Ovary (tissue), 9 donors: ENCODE measurements around the gene CGB5. TPM values are rescaled to one million over a fixed set of nuclear protein-coding genes. Genes with fewer than 3 reads are reported as not detected.
"Not testable (repeated sequence)": the region's sequence is repeated elsewhere in the genome, so short reads cannot be mapped to it uniquely, and the experiment has no call there.

Experiments used
- DNase-seq, 5 donors: peaks; one replicate each; pipeline ENCODE4 v3.0.0-alpha.2; 2019 to 2020
- H3K27ac ChIP-seq, 2 donors: fragments of 200-600 bp; one replicate each; pipeline versions ENCODE4 v1.5.1 to v1.8.0; 2019 to 2022
- H3K27me3 ChIP-seq: fragments of 200-600 bp; one replicate; pipeline ENCODE4 v1.8.0; 2022
- H3K36me3 ChIP-seq: fragments of 200-600 bp; sonication (generic); one replicate; pipeline ENCODE4 v1.5.1; 2019
- H3K4me1 ChIP-seq: one replicate; pipeline ENCODE4 v1.8.1; 2013; ENCODE audit warnings: mild to moderate bottlenecking, moderate library complexity; ENCODE audit not compliant: insufficient read depth
- H3K4me3 ChIP-seq: fragments of 200-600 bp; sonication (generic); one replicate; pipeline ENCODE4 v1.5.1; 2017
- H3K9me3 ChIP-seq, 2 donors: fragments of 200-600 bp in 1 of 2; sonication (generic) in 1 of 2; one replicate each; pipeline versions ENCODE4 v1.5.1 to v1.8.1; 2013 to 2019; ENCODE audit warnings: mild to moderate bottlenecking in 1 of 2, moderate library complexity in 1 of 2
- CTCF ChIP-seq, 3 donors: fragments of 450-650 bp in 2 of 3; fragments of 200-600 bp in 1 of 3; IDR thresholded peaks; one replicate each; pipeline versions ENCODE4 v1.5.1 to v1.8.0; 2016 to 2022; ENCODE audit warnings: antibody characterized with exemption in 3 of 3, mild to moderate bottlenecking in 1 of 3
- EP300 ChIP-seq: sonication (generic); formaldehyde crosslinking; IDR thresholded peaks from one replicate; pipeline ENCODE4 v1.6.1; 2017; ENCODE audit warnings: antibody characterized with exemption
- POLR2A ChIP-seq: fragments of 450-650 bp; IDR thresholded peaks from one replicate; pipeline ENCODE4 v1.6.1; 2017; ENCODE audit warnings: antibody characterized with exemption, mild to moderate bottlenecking, moderate library complexity
- WGBS, 3 donors: extraction: QIAGEN DNeasy Blood & Tissue Kit in 1 of 3; methylation state at CpG; one replicate each; pipeline versions ENCODE4 v1.1.5 to v1.1.7; 2013 to 2017; 5-methylcytosine and 5-hydroxymethylcytosine counted together
- intact Hi-C, 4 donors: fragments of 100-400 bp; cut with DNase I; formaldehyde crosslinking; loops; one replicate each; pipeline versions ENCODE4 v1.11.0 to v1.15.1; 2022 to 2023
- polyA plus RNA-seq, 2 donors: library from polyadenylated mRNA; stranded (reverse); fragments of 200-250 nt in 1 of 2; fragments of 350-450 nt in 1 of 2; fragmentation: Illumina TruSeq in 1 of 2; extraction: RNeasy Lipid Tissue Mini Kit (QIAGEN cat#74804) in 1 of 2; gene quantifications; one replicate each; pipeline ENCODE4 v1.2.3, GENCODE V29; 2013 to 2014
- total RNA-seq, 7 donors: library from RNA; depleted of rRNA in 2 of 7; stranded (reverse); fragments of >200 nt in 2 of 7; fragmentation: NEBNext Ultra II Directional in 3 of 7; extraction: Animal tissue kit (Norgen Biotek cat#: 25700) in 3 of 7; gene quantifications; one replicate each; pipeline versions ENCODE4 v1.1.0 to v1.2.4, GENCODE V29; 2016 to 2023
- donor health status: DM: no; HTN: no; CAD: no; lungs with moderate emphysema.
- donor health status: DM: no; HTN: no; CAD: no.
- donor health status: Bipolar disorder and iron deficiency.
- donor health status: DM: yes; HTN: yes; CAD: no.
- donor health status: DM: no; HTN: no; CAD: no.
- donor health status: DM: yes; HTN: yes; CAD: no.

CGB5 gene
- total and polyA plus RNA-seq, 9 donors, result not detected

- DNase-seq, result no peak
- H3K27ac ChIP-seq, result no peak within 1 kb of the TSS
- no peaks in the 10 kb centered on the region for H3K9me3 ChIP-seq
- peak within 1 kb of the TSS; percentile 29 for H3K4me3 ChIP-seq
- intact Hi-C loops, result no loop called here
- TF ChIP-seq POLR2A, result no peak
- no peaks in the 10 kb centered on the region for H3K27me3 ChIP-seq
- WGBS, 3 donors, result 61 to 64% (median 62%) methylated on average over 15 to 17 of the region's 17 CpGs
- no peaks in the 10 kb centered on the region for H3K36me3 ChIP-seq
- H3K4me1 ChIP-seq, result peaks cover 7% of the 10 kb centered on the region
Measured at GRCh38 chr19:49017041-49017665, 26.5 kb upstream of the CGB5 start, which contains the start of gene LHB. LHB (minus strand) TSS chr19:49017091; CDS start chr19:49017081, 10 bp downstream.

- peaks cover 7% of the 10 kb centered on the region for H3K4me1 ChIP-seq
- no peaks in the 10 kb centered on the region for H3K27me3 ChIP-seq
- no peaks in the 10 kb centered on the region for H3K9me3 ChIP-seq
- H3K4me3 ChIP-seq, result peak overlapping the region; percentile 29
- 1 to 3% (median 1%) methylated on average over 17 to 62 of the region's 62 CpGs for WGBS, 3 donors
- DNase-seq, result peak in 3 of 5 donors; percentile 29 to 62 (median 54)
- intact Hi-C loops, result no loop called here
- no peak for TF ChIP-seq CTCF (IDR thresholded peaks at IDR 0.05)
- TF ChIP-seq EP300, result no peak
- TF ChIP-seq POLR2A, result no peak
- H3K36me3 ChIP-seq, result no peaks in the 10 kb centered on the region
- no peak overlapping the region for H3K27ac ChIP-seq
Measured at GRCh38 chr19:49017666-49018351, 25.8 kb upstream of the CGB5 start.

- WGBS, 3 donors, result 1 to 2% (median 1%) methylated on average over 49 to 50 of the region's 50 CpGs
- H3K9me3 ChIP-seq, intact Hi-C loops, H3K27me3 ChIP-seq, H3K4me1 ChIP-seq, H3K36me3 ChIP-seq, H3K27ac ChIP-seq: not testable (repeated sequence)
- peak in 4 of 5 donors; percentile 44 to 71 (median 50) for DNase-seq
- H3K4me3 ChIP-seq, result peak overlapping the region; percentile 29
Measured at GRCh38 chr19:49018388-49019241, 25.0 kb upstream of the CGB5 start.

- no peaks in the 10 kb centered on the region for H3K27me3 ChIP-seq
- no peak overlapping the region for H3K27ac ChIP-seq
- WGBS, 3 donors, result 7 to 13% (median 8%) methylated on average over 30 to 41 of the region's 41 CpGs
- H3K4me3 ChIP-seq, result peak overlapping the region; percentile 29
- TF ChIP-seq EP300 (no peak), CTCF (IDR thresholded peaks at IDR 0.05) (no peak), POLR2A (no peak)
- intact Hi-C loops, result no loop called here
- peak; percentile 39 to 75 (median 52) for DNase-seq
- peaks cover 7% of the 10 kb centered on the region for H3K4me1 ChIP-seq
- no peaks in the 10 kb centered on the region for H3K9me3 ChIP-seq
- H3K36me3 ChIP-seq, result no peaks in the 10 kb centered on the region
Measured at GRCh38 chr19:49019242-49019932, 24.3 kb upstream of the CGB5 start.

- Histone ChIP-seq H3K4me1 (peaks cover 7% of the 10 kb centered on the region), H3K36me3 (no peaks in the 10 kb centered on the region), H3K9me3 (no peaks in the 10 kb centered on the region), H3K27me3 (no peaks in the 10 kb centered on the region), H3K27ac (no peak overlapping the region), H3K4me3 (no peak overlapping the region)
- TF ChIP-seq CTCF (IDR thresholded peaks at IDR 0.05), result no peak
- TF ChIP-seq POLR2A, result no peak
- no peak for TF ChIP-seq EP300
- no peak for DNase-seq
- intact Hi-C loops, result no loop called here
- 69 to 79% (median 73%) methylated on average over 11 of the region's 11 CpGs for WGBS, 3 donors
Measured at GRCh38 chr19:49020342-49020741, 23.3 kb upstream of the CGB5 start.
